COLO829 (cell line): ENCODE data around the gene ABCA4.
A peak's percentile ranks its signal among the peaks of the same experiment; 100 is the strongest.

Experiments used
- DNase-seq: peaks from one replicate; pipeline ENCODE4 v3.0.0; 2012; ENCODE audit warnings: low spot score

ABCA4 gene

DNA sequence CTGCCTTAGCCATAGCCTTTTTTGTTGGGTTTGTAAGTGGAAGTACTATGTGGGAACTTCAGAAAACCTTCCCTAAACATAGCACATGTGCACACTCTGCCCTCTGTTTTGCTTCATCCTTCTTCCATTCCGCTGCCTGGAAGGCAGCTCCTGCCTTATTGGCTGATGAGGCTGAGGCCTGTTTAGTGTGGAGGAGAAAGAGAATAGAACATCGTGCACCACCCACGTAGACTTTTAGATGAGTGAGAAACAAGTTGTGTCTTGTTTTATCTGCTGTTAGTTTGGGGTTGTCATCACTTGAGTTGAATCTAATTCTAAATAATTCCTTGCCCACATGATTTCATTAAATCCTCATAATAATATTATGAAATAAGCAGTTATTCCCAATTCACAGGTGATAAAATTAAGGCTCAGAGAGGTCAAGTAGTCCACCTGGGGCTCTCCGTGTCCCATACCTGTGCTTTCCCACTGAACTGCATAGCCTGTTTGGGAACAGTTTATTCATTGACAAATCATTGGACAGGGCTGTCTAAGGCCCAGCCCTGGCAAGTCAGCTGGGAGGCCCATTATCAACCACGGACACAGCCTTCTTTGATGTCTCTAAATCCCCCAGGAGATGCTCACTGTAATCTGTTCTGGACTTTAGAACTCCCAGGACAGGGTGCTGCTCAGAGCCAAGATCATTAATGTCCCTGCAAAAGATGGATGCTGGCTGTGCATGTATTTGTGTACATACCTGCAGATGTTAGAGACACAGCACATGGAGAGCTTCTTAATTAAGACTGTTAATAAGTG, 93.0 kb downstream of the ABCA4 start:
- DNase-seq, result no peak

GRCh38 chr1:94026619-94027380, 94.1 kb downstream of the ABCA4 start:
- DNase-seq, result no peak

- peak; percentile 64 for DNase-seq
Observed at GRCh38 chr1:94025383-94026340, 95.3 kb downstream of the ABCA4 start.

DNA sequence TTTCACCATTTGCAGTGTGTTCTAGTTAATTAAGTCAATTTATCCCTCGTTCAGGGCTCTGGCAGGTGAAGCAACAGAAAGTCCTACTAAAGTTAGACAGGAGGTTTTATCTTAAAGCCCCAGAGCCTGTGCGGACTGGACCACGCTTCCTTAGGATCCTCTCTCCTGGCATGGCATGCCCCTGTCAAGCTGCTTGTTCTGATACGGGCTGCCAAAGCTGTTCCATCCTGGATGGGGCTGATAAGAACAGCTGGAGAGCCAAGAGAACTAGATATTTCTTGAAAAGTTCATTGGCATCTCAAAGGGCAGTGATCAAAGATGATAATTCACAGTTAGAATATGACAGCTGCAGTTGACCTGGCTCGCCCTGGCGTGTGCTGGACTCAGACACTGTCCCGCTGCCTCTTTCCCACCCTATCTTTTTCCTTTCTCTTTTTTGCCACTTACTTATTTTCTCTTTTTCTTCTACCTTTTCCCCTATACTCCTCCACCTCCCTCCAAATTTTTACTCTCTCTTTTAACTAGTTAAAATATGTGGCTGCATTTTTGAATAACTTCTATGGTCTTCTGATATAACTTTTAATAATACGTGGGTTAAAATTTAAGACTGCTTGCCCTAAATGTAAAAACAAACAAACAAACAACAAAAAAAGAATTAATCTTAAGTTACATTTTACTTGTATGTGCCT, 96.7 kb downstream of the ABCA4 start:
- no peak for DNase-seq

DNA sequence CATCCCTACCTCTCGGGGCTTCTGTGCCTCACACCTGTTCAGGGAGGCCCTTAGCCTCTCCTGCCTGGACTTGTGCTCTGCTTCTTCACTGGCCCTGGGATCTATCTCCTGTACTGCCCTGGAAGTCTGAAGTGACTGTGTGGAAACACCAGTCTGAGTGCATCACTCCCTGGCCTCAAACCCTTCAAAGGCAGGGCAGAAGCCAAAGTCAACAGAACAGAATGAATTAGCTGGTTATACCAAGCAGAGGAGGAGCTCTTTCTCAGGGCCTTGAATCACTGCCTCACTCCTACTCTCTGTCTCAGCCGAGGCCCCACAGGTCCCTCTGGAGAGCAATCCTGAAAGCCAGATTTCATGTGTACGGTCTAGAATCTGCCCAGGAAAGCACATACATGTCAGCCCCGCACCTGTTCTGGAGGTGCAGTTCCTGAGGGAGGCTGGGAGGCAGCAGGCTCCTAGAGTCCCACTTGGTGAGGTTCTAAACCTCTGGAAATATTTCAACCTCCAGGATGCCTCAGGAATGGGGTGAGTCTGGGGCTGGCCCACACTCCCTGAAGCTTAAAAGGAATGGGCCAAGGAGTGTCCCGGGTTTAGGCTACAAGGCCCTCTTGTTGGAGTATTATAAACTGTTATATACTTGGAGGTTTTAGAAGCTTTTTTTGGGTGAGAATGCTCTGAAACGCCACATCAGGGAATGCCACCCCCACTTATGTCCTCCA, 98.3 kb downstream of the ABCA4 start:
- DNase-seq, result no peak

DNA sequence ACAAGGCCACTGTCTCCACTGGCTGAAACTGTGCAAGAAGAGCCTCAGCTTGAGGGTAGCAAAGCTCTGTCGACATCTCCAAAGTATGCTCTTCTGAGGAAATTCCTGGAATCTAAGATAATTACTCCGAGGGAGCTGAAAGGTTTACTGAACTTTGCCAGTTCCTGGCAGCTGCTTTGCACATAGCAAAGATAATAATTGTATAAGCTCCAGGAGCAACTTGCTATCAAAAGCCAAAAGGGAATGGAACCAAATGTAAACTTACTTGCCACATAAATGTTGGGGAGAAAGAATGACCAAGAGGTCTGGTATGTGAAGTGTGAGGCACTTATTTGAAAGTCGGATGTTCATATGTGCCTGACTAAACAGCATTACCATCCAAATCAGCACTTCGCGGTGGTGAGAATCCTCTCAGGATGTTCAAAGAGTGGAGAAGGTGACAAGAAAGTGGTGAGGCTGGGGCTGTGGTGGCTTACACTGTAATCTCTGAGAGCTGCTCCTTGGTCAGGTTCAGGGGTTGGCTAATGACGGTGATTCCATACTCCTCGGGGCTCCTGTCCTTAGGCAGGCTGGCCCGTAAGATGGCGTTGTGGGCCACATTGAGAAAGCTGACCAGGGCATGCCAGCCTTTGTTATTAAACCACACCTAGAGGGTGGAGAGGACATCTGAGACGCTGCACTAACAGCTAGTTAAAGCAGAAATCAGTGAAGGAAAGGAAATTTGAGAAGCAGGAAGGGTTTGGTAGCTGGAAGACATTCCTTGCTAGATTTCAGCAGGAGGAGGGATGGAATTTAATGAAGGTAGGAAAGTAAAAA, 100.0 kb downstream of the ABCA4 start:
- no peak for DNase-seq

DNA sequence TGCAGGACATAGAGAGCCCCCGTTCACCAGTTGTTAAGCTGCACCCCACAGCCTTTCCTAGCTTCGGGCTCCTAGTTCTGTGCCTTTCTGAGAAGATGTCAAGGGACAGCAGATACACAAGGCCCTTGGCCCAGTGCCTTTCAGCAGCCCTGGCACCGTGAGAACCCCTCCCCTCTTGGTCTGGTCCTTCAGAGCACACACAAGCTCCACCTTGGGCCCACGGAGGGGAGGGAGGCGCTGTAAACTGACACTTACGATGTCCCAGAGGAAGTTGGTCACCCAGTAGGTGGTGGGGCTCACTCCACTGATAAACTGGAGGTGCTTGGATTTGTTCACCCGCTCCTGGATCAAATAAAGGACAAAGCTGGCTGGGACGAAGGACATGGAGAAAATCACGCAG, 101.6 kb downstream of the ABCA4 start:
- DNase-seq, result no peak

- no peak for DNase-seq
Observed at GRCh38 chr1:94017155-94017829, 103.7 kb downstream of the ABCA4 start.

GRCh38 chr1:94015489-94015817, 105.5 kb downstream of the ABCA4 start:
- no peak for DNase-seq

GRCh38 chr1:94014635-94015488, 106.1 kb downstream of the ABCA4 start:
- DNase-seq, result no peak

GRCh38 chr1:94014087-94014486, 106.9 kb downstream of the ABCA4 start:
- no peak for DNase-seq

GRCh38 chr1:94013367-94013878, 107.5 kb downstream of the ABCA4 start:
- no peak for DNase-seq

DNA sequence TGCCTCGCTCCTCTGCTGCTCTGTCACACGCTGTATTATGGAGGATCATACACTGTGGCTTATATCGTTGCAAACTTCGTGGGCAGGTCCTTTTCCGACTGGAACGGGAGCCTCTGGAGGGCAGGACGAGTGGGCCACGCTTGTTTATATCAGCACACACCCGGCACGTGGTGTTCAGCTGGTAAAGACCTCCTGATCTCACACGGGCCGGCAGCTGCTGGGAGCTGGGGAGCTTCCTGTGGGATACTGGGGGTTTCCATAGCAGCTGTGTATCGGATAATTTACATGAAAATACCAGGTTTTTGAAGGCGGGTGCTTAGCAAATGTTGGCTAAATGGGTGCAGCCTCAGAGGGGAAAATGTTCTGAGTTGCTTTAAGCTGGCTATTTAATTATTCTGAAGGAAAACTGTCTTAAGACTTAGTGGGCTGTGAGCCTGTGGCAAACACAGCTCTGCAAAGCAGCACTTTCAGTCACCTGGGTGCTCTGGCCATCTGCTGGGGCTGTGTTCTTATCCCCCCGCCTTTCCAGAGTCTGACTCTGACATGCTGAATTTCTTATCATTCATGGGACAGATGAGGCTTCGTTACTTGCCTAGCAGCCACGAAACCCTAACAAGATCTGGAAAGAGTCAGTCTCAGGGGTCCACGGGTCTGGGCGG, 108.1 kb downstream of the ABCA4 start:
- DNase-seq, result no peak

DNA sequence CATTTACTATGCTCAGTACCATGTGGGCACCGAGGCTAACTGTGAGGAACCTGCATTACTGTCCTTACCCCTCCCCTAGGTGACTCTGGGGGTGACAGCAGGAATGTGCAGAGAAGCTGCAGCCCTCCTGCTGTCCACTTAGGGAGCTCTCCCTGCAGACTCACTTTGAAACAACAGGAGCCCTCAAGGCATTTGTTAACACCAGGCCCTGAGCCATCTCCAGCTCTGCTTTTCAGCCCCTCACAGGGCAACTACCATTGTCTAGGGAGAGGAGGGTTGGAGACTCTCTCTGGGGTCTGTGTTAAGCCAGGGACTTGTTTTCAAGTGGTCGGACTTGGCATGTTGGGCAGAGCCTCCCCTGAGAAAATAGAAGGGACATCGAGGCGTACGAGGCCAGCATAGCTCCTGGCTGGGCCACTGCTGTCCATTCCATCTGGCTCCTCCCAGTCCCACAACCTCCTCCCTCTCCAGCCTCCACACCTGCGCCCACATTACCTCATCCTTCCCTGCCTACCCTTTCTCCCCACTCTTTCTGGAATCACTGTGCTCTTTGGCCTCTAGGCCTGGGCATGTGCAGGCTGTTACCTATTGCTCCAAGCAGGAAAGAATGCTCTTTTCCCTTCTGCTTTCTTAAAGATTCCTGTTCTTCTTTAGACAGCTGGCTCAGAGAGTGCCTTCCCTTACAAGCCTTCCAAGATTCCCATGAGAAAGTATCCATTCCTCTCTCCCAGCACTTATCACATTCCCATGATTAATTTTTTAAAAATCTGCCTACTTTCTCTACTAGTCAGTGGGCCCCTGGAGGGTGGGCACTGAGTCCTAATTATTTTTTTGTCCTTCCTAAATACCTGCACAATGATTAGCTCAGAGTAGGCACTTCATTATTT, 109.0 kb downstream of the ABCA4 start:
- DNase-seq, result no peak

DNA sequence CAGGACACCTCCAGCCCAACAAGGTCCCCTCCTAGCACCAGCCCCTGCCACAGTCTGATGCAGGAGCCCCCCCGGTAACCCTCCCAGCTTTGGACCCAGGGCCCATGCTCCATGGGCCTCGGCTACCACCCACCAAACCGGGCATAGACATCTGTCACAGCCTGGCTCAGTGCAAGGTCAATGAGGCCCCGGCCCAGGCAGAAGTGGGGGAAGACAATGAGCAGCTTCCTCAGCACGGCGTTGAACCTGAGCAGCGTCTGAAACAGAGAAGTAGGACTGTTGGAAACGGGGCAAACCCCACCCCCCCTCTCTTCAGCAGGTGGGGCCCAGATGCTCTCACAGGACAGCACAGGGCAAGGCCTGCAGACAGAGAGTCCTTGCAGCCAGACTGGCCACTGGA, 109.8 kb downstream of the ABCA4 start:
- no peak for DNase-seq

DNA sequence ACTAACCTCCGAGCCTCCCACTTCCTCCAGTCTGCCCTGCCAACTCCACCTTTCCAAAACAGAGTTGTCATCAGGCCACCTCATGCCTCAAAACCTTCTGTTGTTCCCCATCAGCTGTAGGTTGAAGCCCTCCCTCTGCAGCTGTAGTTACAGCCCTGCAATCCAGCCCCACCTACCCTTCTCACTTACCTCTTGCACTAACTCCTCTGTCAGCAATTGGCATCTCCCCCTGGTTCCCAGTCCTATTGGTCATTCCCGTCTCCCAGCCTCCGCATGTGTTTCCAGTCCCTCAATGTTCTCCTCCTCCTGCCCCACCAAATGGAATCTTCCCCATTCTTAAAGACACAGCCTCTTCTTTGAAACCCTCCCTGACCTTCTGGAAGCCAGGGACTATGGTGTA, 111.6 kb downstream of the ABCA4 start:
- no peak for DNase-seq

- DNase-seq, result no peak
Observed at GRCh38 chr1:94006604-94007003, 114.3 kb downstream of the ABCA4 start.
